ENCODE data around the gene CHAD.

Gene CHAD

DNA sequence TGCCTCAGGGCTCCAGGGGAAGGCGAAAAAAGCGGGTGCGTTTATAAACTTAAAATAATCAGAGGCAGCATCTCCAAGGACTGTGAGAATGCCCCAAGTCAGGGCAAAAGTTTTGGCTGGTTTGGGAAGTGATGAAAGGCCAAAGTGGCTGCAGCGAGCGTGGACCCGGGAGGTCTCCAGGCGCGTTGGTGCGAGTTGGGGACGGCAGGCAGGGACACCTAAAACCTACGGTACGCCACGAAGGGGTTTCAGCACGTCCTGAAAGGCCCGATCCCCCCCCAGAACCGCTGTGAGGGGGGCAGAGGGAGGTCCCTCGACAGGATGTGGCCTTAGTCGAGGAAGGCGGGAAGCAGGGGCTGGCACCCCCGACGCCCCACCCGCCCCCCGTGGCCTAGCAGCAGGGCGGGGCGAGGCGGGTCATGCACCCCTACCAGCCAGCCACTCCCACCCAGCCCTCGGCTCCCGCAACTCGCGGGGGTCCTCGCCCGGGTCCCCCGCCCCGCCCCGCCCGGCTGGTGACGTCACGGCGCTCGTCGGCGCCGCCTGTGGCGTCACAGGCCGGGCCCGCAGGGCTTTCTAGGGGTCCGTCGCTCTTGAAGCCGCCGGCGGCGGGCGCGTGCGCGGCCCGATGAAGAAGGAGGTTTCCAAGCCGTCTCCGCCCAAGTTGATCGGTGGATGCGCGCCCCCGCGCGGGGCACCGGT, 39.3 kb upstream of the CHAD start, which contains the start of gene MYCBPAP:
Gene MYCBPAP, plus strand, starts transcription at position 569 of the 702 bp plus-strand sequence. CDS start 236 bp downstream, outside the sequence.
- H3K27ac ChIP-seq (ENCODE audit: extremely low read depth, low read depth, low read length) = no peak within 1 kb of the TSS
- H3K4me3 ChIP-seq (ENCODE audit: low read depth, low read length) = no peak within 1 kb of the TSS; the same call in 1 of the 2 replicates
- TF ChIP-seq ZNF146 (tag by site-specific recombination; IDR thresholded peaks at IDR 0.05) = no peak
- TF ChIP-seq ZNF184 (tag by site-specific recombination; IDR thresholded peaks at IDR 0.05) = no peak
- TF ChIP-seq ZNF791 (tag by site-specific recombination; IDR thresholded peaks at IDR 0.05) = no peak
- no peak for TF ChIP-seq ZNF214 (tag by site-specific recombination; IDR thresholded peaks at IDR 0.05; ENCODE audit: borderline replicate concordance)
- TF ChIP-seq ZNF19 (tag by site-specific recombination; IDR thresholded peaks at IDR 0.05; ENCODE audit: low read depth) = no peak
- TF ChIP-seq, protein P1, sequence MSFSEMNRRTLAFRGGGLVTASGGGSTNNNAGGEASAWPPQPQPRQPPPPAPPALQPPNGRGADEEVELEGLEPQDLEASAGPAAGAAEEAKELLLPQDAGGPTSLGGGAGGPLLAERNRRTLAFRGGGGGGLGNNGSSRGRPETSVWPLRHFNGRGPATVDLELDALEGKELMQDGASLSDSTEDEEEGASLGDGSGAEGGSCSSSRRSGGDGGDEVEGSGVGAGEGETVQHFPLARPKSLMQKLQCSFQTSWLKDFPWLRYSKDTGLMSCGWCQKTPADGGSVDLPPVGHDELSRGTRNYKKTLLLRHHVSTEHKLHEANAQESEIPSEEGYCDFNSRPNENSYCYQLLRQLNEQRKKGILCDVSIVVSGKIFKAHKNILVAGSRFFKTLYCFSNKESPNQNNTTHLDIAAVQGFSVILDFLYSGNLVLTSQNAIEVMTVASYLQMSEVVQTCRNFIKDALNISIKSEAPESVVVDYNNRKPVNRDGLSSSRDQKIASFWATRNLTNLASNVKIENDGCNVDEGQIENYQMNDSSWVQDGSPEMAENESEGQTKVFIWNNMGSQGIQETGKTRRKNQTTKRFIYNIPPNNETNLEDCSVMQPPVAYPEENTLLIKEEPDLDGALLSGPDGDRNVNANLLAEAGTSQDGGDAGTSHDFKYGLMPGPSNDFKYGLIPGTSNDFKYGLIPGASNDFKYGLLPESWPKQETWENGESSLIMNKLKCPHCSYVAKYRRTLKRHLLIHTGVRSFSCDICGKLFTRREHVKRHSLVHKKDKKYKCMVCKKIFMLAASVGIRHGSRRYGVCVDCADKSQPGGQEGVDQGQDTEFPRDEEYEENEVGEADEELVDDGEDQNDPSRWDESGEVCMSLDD (tag by site-specific recombination; IDR thresholded peaks at IDR 0.05) = no peak
- TF ChIP-seq, protein P2, sequence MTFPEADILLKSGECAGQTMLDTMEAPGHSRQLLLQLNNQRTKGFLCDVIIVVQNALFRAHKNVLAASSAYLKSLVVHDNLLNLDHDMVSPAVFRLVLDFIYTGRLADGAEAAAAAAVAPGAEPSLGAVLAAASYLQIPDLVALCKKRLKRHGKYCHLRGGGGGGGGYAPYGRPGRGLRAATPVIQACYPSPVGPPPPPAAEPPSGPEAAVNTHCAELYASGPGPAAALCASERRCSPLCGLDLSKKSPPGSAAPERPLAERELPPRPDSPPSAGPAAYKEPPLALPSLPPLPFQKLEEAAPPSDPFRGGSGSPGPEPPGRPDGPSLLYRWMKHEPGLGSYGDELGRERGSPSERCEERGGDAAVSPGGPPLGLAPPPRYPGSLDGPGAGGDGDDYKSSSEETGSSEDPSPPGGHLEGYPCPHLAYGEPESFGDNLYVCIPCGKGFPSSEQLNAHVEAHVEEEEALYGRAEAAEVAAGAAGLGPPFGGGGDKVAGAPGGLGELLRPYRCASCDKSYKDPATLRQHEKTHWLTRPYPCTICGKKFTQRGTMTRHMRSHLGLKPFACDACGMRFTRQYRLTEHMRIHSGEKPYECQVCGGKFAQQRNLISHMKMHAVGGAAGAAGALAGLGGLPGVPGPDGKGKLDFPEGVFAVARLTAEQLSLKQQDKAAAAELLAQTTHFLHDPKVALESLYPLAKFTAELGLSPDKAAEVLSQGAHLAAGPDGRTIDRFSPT (tag by site-specific recombination; IDR thresholded peaks at IDR 0.05) = no peak
- no peak for TF ChIP-seq GLI4 (tag by site-specific recombination; IDR thresholded peaks at IDR 0.05)
- TF ChIP-seq ZNF768 (tag by site-specific recombination; IDR thresholded peaks at IDR 0.05) = no peak
- ChIA-PET CTCF (interaction anchor here (0.9 to 1.0 kb wide), 2 partner anchors 14 to 24 kb away, joined by 3 read pairs; no protein-coding TSS in a partner anchor), POLR2A (no interaction called here)
- H3K4me1 ChIP-seq (ENCODE audit: control insufficient read depth, insufficient read depth, low read length) = no peaks in the 10 kb centered on the region
- no peaks in the 10 kb centered on the region for H3K9me3 ChIP-seq (ENCODE audit: control insufficient read depth, insufficient read depth, low read depth, low read length)
- H3K36me3 ChIP-seq (ENCODE audit: control insufficient read depth in 2 of 2, insufficient read depth in 1 of 2, low read length in 2 of 2) = no peaks in the 10 kb centered on the region

DNA sequence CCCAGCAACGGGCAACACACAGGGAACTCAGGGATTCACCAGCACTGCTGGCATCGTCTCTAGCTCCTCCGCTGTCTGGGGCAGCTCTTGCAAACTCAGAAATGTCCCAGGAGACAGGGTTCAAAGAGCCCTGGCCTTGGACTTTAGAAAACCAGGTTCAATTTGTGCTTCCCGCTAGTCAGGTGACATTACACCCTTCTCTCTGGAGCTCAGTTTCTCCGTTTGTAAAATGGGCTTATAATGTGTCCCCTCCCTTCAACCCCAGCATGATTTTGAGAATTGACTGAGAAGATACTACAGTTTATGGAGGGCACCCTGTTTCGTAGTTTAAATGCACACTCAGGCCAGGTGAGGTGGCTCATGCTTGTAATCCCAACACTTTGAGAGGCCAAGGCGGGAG, 37.6 kb upstream of the CHAD start:
- Histone ChIP-seq H3K36me3 (ENCODE audit: control insufficient read depth in 2 of 2, insufficient read depth in 1 of 2, low read length in 2 of 2) (no peaks in the 10 kb centered on the region), H3K9me3 (ENCODE audit: control insufficient read depth, insufficient read depth, low read depth, low read length) (no peaks in the 10 kb centered on the region), H3K4me1 (ENCODE audit: control insufficient read depth, insufficient read depth, low read length) (no peaks in the 10 kb centered on the region), H3K27ac (ENCODE audit: extremely low read depth, low read depth, low read length) (no peak overlapping the region), H3K4me3 (ENCODE audit: low read depth, low read length) (no peak overlapping the region)
- CTCF ChIA-PET = interaction anchor here (0.6 to 1.8 kb wide), 4 partner anchors 27 to 476 kb away, joined by 3 to 6 read pairs (median 4); no protein-coding TSS in a partner anchor
- POLR2A ChIA-PET = interaction anchor here (1.1 kb wide), 1 partner anchor 13 kb away, joined by 3 read pairs; no protein-coding TSS in a partner anchor
- no peak for TF ChIP-seq ZNF416 (tag by site-specific recombination; IDR thresholded peaks at IDR 0.05)
- TF ChIP-seq ZNF549 (tag by site-specific recombination; IDR thresholded peaks at IDR 0.05) = no peak
- TF ChIP-seq ATF2 (tag by site-specific recombination; IDR thresholded peaks at IDR 0.05; ENCODE audit: low read depth) = no peak
- TF ChIP-seq KLF10 (tag by site-specific recombination; IDR thresholded peaks at IDR 0.05) = no peak

GRCh38 chr17:50505591-50506130, 37.0 kb upstream of the CHAD start:
- H3K9me3 ChIP-seq (ENCODE audit: control insufficient read depth, insufficient read depth, low read depth, low read length) = no peaks in the 10 kb centered on the region
- no peaks in the 10 kb centered on the region for H3K36me3 ChIP-seq (ENCODE audit: control insufficient read depth in 2 of 2, insufficient read depth in 1 of 2, low read length in 2 of 2)
- ChIA-PET CTCF (interaction anchor here (0.6 to 1.8 kb wide), 12 partner anchors 10 to 1327 kb away, joined by 3 to 6 read pairs (median 4); no protein-coding TSS in a partner anchor), POLR2A (interaction anchor here (1.1 kb wide), 1 partner anchor 12 kb away, joined by 3 read pairs; no protein-coding TSS in a partner anchor)
- H3K4me3 ChIP-seq (ENCODE audit: low read depth, low read length) = no peak overlapping the region
- H3K27ac ChIP-seq (ENCODE audit: extremely low read depth, low read depth, low read length) = no peak overlapping the region
- H3K4me1 ChIP-seq (ENCODE audit: control insufficient read depth, insufficient read depth, low read length) = no peaks in the 10 kb centered on the region
- TF ChIP-seq ZFP37 (tag by site-specific recombination; IDR thresholded peaks at IDR 0.05) = no peak
- TF ChIP-seq PRDM4 (tag by site-specific recombination; IDR thresholded peaks at IDR 0.05) = no peak
- no peak for TF ChIP-seq ZNF146 (tag by site-specific recombination; IDR thresholded peaks at IDR 0.05)
